Heart left ventricle (tissue), 13 donors: ENCODE data around the gene SLC7A6OS.

Experiments
- POLR2A ChIP-seq, 2 donors: fragments of 450-650 bp; IDR thresholded peaks; one replicate each; pipeline ENCODE4 v1.6.1; 2017; ENCODE audit warnings: antibody characterized with exemption in 2 of 2, mild to moderate bottlenecking in 2 of 2, moderate library complexity in 2 of 2
- TF ChIP-seq, protein P1 (sequence below), 12 donors: fragments of 200-600 bp; sonication (generic) in 4 of 12; IDR thresholded peaks; one replicate each; pipeline versions ENCODE4 v1.5.0 to v1.8.0; 2018 to 2022; ENCODE audit warnings: antibody characterized with exemption in 12 of 12, mild to moderate bottlenecking in 5 of 12
- donor health status: ischemic (EF 13 %, LVEDD 7.1; RV severe dilation, severe dysfunction).
- donor health status: DM: no; HTN: yes; CAD: no.
- donor health status: DM: no; HTN: no; CAD: no.
- donor health status: ischemic (EF 25% LVEDD 6.9; RV normal size, moderate dysfunction).
- donor health status: ischemic (EF 25% LVEDD 5.7; RV mildly dilated, moderate dysfunction).
- donor health status: ischemic (EF 35%, LVEDD 5.7; RV mildly dilated, moderate dysfunction).
- donor health status: nonischemic (EF 11% LVEDD 7.7; RV severe dilation, severe dysfunction).
- donor health status: DM: yes; HTN: yes; CAD: no.
- donor health status: PGD.
- donor health status: ischemic (EF 29% LVEDD 5.4; RV normal size, mild dysfunction).
- donor health status: nonischemic (EF 23%, LVEDD 6.1; RV moderate dilation, normal function).

DNA sequence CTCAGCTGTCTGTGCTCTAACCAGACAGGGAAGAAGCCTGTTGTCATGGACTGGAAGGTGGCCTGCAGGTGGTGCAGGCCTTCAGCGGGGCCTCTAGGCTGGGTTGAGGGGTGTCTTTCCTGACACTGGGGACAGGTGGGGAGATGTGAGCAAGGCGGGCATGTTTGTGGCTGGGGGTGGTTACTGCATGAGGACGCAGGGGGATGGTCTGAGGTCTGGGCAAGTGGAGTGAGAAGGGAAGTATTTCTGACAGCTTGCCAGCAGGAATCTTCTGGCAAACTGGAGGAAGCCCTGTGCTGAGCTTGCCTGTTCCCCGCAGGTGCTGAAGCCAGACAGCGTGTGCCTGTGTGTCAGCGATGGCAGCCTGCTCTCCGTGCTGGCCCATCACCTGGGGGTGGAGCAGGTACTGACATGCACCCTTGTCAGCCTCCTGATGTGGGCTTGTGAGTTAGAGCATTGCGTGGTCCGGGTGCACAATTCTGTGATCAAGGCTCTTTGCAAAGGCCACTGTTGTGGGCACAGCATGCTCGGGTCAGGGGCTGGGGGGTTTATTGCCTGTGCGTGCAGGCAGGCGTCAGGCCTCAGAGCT, 36.2 kb upstream of the SLC7A6OS start:
- TF ChIP-seq, protein P1, sequence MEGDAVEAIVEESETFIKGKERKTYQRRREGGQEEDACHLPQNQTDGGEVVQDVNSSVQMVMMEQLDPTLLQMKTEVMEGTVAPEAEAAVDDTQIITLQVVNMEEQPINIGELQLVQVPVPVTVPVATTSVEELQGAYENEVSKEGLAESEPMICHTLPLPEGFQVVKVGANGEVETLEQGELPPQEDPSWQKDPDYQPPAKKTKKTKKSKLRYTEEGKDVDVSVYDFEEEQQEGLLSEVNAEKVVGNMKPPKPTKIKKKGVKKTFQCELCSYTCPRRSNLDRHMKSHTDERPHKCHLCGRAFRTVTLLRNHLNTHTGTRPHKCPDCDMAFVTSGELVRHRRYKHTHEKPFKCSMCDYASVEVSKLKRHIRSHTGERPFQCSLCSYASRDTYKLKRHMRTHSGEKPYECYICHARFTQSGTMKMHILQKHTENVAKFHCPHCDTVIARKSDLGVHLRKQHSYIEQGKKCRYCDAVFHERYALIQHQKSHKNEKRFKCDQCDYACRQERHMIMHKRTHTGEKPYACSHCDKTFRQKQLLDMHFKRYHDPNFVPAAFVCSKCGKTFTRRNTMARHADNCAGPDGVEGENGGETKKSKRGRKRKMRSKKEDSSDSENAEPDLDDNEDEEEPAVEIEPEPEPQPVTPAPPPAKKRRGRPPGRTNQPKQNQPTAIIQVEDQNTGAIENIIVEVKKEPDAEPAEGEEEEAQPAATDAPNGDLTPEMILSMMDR (IDR thresholded peaks at IDR 0.05), result no peak
- no peak for TF ChIP-seq POLR2A (IDR thresholded peaks at IDR 0.05)
